RPMI8226 (cell line): ENCODE results near the gene SLC37A4.
A peak's percentile ranks its signal among the peaks of the same experiment; 100 is the strongest.
"Not testable (repeated sequence)": the region's sequence is repeated elsewhere in the genome, so short reads cannot be mapped to it uniquely, and the experiment has no call there.

Experiments used
- DNase-seq: peaks from one replicate; pipeline ENCODE4 v3.0.0-alpha.2; 2015

The SLC37A4 gene

DNA sequence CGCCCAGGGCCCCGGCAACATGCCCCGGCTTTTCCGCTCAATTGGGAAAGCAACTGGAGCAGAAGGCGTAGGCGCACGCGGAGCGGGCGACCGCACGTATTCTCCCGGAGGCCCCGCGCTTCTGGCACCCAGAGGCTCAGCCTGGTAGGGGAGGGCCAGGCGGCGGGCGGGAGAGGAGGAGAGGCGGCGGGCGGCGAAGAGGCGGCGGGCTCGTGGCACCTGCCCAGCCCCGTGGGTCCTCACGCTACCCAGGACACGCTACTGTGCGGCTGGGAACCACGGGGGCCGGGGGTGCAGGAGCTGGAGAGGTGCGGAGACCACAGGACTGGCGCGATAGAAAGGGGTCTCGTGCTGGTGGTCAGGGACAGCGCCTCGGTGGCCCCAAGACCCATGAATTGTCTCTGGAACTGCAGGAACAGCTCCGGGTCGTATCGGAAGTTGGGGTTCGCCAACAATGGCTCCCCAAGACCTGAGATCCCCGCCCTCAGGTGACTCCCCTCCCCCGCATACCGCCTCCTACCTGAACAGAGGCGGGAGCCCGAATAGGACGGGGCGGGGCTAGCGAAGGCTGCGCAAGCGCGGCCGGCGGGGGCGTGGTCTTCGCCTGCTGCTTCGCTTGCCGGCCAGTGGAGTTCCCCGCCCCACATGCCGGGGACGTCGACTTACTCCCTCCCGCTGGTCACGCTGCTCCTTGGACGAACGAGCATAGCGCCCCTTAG lies at the start of gene SLC37A4:
Gene SLC37A4 (minus strand): TSS at position 549 of the 719 bp plus-strand sequence.
- peak; percentile 100 for DNase-seq

DNA sequence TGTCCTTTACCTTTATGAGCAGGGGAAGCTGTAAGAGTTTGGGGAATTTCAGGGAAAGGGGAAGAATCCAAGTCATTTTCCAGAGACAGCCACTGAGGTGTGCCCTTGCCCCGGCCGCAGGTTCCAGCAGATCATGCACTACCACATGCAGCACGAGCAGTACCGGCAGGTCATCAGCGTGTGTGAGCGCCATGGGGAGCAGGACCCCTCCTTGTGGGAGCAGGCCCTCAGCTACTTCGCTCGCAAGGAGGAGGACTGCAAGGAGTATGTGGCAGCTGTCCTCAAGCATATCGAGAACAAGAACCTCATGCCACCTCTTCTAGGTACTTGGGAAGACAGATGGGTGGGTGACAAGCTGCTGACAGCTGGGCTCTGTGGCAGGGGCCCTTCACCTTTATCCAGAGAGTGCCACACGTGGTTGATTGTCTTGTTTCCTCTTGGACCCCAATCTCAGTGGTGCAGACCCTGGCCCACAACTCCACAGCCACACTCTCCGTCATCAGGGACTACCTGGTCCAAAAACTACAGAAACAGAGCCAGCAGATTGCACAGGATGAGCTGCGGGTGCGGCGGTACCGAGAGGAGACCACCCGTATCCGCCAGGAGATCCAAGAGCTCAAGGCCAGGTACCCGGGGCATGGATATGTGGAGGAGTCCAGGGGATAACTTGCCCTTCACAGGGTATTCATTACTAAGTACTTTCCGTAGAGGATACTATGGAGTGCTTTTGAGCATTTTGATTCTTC lies 48.2 kb upstream of the SLC37A4 start:
- DNase-seq = no peak

DNA sequence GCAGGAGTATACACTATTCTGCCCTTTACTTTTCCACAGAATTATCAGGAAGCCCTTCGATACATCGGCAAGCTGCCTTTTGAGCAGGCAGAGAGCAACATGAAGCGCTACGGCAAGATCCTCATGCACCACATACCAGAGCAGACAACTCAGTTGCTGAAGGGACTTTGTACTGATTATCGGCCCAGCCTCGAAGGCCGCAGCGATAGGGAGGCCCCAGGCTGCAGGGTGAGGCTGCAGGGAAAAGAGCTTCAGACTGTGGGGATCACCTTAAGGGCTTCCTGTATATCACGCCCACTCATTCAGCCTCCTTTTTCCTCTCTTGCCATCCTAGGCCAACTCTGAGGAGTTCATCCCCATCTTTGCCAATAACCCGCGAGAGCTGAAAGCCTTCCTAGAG lies 47.2 kb upstream of the SLC37A4 start:
- no peak for DNase-seq

DNA sequence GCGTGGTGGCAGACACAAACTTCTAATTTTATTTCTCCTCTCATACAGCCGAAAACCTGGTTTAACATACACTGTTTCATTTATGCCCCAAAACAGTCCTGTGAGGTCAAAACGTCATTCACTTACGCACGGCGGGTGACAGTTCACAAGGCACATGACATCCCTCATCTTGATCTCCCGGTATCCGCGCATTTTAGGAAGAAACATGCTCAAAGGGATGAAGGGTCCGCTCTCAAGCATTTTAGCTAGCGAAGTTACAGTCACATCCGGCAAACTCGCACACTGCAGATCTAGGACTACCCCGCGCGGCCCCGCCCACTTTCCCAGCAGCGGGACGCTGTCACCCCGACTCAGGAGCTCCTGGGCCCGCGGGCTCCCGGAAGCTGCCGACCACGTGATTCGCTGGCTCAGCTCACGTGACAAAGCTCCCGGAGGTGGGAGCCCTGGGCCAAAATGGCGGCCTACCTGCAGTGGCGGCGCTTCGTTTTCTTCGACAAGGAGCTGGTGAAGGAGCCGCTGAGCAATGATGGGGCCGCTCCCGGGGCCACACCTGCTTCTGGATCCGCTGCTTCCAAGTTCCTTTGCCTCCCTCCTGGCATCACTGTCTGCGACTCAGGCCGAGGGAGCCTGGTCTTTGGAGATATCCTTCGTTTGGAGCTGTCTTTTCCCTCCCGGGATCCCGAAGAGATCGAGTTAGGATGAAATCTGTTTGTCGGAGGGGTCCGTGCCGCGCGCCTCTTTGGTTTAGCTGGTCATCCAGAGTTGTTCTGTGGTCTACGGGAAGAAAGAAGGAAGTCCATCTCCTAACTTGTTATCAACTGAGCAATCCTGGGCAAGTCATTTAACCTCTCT lies 36.9 kb upstream of the SLC37A4 start, which contains the start of gene VPS11:
Gene VPS11 (plus strand): TSS at position 448 of the 852 bp plus-strand sequence. CDS start 6 bp downstream, at position 454.
- peak; percentile 95 for DNase-seq

DNA sequence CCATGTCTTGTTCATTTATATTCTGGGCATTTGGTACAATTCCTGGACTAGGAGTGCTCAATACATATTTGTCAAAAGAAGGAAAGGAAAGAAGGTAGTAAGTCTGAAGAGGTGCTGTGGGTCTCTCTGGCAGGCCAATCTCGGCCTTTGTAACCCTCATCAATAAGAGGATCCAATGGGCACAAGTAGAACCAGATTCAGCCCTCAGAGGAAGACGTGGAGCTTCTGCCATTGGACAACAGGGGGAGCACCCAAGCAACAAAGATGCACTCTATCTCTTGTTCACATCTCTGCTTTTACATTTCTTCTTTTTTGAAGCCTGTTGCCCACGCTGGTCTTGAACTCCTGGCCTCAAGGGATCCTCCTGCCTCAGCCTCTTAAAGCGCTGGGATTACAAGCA lies 34.7 kb upstream of the SLC37A4 start:
- peak; percentile 51 for DNase-seq

DNA sequence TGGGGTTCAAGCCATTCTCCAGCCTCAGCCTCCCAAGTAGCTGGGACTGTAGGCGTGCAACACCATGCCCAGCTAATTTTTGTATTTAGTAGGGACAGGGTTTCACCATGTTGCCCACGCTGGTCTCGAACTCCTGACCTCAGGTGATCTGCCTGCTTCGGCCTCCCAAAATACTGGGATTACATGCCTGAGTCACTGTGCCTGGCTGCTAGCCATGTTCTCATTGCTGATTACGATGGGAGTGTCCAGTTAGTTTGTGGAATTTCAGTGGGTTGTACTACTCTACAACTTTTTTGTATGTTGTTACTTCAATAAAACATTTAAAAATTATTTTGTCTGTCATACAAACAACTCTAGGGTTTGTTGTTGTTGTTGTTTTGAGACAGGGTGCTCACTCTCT lies 32.1 kb upstream of the SLC37A4 start:
- DNase-seq = no peak

DNA sequence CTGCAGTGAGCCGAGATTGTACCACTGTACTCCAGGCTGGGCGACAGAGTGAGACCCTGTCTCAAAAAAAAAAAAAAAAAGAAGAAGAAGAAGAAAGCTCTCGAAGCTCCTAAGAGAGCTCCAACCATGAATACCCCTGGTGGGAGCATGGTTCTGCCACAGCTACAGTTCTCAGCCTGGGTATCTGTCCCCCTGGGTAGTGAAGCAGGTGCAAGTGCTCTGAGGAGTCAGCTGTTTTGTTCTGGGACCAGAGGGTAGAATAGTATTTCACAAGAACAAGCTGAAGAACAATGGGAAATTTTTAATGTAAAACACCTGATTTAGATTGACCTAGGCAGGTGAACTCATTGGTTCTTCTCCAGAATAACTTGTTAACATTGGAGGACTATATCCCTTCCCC lies 30.6 kb upstream of the SLC37A4 start:
- DNase-seq = no peak

DNA sequence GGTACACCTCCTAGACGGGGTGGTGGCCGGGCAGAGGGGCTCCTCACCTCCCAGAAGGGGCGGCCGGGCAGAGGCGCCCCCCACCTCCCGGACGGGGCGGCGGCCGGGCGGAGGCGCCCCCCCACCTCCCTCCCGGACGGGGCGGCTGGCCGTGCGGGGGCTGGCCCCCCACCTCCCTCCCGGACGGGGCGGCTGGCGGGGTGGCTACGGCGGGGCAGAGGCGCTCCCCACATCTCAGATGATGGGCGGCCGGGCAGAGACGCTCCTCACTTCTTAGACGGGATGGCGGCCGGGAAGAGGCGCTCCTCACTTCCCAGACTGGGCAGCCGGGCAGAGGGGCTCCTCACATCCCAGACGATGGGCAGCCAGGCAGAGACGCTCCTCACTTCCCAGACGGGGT lies 28.5 kb upstream of the SLC37A4 start:
- not testable (repeated sequence) for DNase-seq

DNA sequence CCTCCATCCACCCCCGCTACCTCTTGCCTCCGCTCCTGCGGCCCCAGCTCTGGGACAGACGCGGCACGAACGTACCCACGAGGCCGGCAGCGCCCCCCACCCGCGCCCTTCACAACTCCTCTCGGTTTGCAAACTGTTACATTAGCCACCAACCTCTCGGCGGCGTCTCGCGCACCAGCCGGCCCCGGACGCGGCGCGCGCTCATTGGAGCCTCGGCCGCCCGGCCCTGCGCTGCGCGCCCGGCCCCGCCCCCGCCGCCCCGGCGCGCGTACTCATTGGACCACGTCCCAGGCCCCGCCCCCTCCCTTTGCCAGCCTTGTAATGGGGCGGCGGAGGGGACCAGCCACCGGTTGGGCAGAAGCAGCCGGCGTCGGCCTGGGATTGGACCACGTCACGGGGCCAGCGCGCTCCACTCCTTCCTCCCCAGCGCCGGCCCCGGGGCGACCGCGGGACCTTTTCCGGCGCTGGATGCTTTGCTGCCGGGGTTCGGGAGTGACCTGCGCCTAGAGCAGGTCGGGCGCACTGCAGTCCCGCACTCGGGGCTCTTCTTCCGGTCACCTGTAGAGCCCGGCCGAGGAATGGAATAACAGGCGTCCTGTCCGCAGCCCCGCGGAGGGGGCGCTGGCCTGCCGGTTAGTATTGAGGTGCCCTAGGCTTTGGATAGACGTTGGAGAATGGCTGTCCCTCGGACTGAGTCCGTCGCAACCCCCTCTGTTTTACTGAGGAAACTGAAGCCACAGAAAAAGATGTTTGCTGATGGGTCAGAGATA lies 26.5 kb upstream of the SLC37A4 start, which contains the start of gene HYOU1:
Gene HYOU1 (minus strand): TSS at position 206 of the 770 bp plus-strand sequence. CDS start 1,045 bp downstream, outside the sequence.
- DNase-seq = peak; percentile 99

DNA sequence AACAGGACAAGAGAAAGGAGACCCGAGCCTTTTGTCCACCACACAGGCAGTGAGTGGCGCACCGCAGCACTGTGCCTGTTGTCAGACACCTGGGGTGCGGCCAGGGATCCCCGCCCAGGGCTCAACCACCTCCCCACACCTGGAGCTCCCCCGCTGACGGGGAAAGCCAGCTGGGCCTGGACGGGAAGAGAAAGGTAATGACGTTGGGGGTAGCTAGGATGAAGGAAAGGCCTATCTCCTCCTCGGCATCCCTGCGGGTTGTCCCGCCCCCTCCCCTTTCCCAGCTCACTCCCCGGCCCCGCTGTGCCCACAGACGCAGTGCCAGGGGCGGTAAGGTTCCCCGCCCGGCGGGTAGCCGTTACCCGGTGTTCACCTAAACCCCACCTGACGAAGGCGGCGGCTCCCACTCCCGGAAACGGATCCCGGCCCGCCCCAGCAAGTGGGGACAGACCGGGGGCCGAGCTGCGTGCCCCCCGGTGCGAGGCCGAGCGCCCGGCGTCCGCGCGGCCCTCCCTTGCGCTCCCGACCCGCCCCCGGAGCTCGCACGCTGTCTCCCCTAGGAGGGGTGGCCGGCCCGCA lies 25.8 kb upstream of the SLC37A4 start:
- DNase-seq = peak; percentile 85

DNA sequence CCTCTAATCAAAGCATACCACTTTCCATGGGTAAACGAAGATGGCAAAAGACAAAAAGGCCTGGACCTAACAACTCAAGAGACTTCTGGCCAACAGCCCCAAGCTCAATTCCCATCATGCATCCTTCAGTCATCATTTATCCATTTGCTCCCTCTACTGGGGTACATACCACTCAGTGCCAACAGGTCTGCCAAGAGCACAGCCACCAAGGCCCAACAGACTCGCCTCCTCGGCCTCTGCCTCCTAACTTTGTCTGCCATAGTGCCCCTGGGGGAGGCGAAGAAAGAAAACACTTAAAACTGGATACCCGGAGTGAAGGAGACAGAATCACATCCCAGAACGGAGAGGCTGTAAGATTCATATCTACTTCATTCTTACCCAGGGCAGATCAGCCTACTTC lies 25.2 kb upstream of the SLC37A4 start:
- peak; percentile 54 for DNase-seq

DNA sequence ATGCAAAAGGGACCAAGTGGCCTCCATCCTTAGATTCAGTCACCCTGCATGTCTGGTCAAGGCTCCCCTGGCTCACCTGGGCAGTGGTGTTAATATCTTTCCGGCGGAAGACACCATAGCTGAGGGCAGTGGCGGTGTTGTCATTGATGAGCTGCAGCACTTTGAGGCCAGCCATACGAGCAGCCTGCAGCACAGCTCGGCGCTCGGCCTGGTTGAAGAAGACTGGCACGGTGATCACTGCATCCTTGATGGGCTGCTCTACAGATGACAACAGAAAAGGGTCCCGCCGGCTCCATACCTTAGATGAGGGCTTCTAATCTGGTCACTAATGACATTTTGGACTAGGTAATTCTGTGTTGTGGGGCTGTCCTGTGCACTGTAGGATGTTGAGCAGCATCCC lies 23.7 kb upstream of the SLC37A4 start:
- no peak for DNase-seq

DNA sequence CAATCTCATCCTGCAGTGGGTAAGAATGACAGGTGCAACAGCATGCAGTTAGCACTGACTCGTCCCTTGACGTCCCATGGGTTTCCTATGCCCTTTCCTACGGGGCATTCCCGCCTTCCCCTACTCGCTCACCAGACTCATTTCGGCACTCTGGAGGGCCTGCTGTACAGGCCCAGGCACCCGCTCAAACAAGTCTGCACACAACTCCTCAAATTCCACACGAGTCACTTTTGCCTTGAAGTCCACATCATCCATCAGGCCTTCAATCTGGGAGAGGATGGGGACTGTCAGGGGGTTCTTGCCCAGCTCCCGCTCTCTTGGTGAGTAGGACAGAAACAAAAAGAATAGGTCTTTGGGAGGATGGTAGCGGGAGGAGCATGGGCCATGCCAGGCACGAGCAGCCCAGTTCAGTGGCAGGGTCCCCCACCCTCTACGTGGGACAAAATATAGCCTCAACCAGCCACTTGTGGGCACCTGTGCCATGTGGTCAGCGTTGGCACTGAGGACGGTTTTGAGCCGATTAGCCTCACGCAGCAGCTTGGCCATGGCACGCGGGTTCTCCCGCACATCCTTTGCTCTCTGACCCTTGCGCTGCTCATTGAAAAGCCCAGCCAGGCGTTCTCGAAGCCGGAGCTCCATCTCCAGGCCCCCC lies 21.6 kb upstream of the SLC37A4 start:
- DNase-seq = no peak

DNA sequence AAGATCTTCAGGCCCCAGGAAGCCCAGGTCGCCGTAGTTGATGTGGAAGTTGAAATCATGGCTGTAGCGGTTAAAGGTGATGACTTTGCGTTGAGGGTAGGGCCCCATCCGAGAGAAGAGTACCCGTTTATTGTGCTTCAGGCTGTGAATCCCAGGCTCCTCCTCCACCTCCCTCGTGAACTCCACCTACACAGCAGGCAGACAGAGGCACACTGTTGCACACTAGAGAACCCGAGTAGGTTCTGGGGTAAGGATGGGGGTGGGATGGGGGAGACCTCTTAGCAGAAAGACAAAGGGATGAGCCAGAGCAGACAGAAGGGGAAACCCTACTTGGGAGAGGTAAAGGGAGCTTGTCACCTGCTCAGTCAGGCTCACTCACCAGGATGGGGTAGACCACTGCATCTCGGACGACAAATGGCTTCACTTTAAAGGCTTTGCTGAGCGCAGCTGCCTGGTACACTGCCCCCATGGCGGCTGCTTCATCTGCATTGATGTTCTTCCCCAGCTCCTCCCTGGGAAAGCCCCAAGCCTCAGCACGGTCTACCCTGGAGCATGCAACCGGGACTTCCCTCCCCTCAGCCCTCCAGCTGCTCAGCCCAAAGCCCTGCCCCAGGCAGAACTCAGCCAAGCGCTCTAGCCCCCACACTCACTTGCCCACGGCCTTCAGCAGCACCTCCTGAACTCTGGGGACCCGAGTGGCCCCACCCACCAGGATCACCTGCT lies 20.9 kb upstream of the SLC37A4 start:
- no peak for DNase-seq

DNA sequence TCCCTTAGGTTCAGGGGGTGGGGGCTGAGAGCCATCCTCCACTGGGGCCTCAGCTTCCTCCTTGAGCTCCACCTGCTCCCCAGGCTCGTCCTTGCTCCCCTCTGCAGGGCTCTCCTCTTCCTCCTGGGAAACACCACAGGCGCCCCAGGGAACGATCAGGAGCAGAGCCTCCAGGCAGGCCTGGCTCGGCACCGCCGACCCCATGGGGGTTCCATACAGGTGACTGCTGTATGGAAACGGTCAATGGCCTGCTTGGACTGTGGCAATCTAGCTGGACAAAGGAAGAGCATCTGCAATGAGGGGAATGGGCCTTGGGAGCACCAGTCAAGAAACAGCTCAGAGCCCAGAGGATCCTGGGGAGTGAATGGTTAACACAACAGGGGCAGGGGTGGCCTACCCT lies 18.4 kb upstream of the SLC37A4 start:
- DNase-seq = no peak

DNA sequence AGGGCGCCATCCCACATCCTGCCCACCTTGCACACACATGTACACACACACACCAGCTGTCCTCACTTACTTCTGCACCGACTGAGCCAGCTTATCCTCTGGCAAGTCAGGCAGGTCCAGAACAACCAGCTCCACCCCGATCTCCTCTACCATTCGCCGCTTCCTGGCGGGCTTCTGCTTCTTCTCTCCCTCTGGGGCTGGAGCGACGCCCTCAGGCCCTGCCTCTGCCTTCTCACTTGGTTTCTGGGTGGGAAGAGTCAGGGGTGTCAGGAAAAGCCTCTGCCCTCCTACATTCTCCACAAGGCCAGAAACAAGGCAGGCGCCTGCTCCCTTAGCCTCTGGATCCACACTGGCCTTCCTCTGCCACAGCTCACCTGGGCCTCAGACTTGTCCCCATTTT lies 18.0 kb upstream of the SLC37A4 start:
- no peak for DNase-seq

DNA sequence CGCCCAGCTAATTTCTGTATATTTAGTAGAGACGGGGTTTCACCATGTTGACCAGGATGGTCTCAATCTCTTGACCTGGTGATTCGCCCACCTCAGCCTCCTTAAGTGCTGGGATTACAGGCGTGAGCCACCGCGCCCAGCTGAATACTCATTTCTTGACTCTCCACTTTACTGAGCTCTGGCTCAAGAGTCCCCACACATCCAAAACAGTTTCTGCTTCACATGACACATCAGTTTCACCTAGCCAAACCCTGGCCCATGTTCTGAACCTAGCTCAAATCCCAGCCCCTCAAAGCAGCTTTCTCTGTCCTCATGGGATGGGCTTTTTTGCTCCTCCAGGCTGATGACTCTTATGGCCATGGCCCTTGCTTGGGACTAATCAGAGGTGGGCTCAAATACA lies 16.5 kb upstream of the SLC37A4 start:
- DNase-seq = no peak

DNA sequence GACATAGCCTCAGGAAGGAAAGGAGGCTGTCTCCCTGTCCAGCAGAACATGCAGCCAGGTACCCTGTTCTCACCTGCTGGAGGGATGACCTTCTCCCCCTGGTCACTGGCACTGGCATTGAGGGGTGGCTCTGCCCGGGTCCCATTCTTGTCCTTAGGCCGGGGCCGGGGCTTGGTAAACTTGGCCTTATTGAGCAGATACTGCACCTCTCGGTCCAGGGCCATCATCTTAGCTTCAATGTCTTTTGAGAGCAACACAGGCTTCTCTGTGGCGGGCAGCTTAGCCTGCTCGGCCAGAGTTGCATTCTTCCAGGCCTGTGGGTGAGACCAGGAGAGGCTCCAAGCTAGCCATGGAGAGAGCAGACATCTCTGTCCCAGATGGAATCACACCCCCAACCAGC lies 15.8 kb upstream of the SLC37A4 start:
- DNase-seq = no peak

DNA sequence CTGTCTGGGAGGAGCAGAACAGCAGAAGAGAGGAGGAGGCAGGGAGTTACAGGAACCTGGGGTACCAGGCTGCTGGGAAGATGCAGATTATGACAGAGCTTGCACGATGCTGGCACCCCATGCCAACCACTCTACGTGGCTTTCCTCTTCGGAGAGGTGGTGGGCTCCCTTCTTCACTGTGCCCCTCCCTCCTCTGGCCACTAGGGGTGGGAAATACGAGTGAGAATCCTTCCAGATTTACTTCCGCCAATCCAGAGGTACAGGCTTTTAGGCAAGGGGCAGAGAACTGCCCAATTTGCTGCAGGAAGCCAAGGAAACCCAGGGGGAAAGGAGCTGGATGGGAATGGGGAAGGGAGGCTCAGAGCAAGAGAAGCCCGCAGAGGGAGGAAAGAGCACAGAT lies 14.0 kb upstream of the SLC37A4 start:
- no peak for DNase-seq

DNA sequence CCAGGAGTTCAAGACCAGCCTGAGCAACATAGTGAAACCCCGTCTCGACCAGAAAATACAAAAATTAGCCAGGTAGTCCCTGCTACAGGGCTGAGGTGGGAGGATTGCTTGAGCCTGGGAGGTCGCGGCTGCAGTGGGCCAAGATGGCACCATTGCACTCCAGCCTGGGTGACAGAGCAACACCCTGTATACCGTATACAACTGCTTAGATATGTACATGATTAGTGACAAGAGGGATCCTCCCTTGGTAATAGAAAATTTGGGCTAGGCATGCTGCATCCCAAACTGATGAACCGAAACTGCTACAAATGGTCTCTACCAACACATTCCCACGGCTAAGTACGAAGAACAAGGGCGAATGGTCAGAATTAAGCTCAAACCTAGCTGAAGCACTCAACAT lies 12.2 kb upstream of the SLC37A4 start:
- DNase-seq = no peak
